H1 (cell line): ENCODE measurements around the gene PRKCZ. TPM values are rescaled to one million over a fixed set of nuclear protein-coding genes. Genes with fewer than 3 reads are reported as not detected.
A peak's percentile ranks its signal among the peaks of the same experiment; 100 is the strongest.

Experiments
- CTCF ChIA-PET: fragments of 300-600 bp; sonication (Branson Sonifier 250); formaldehyde crosslinking; loops from one replicate; lab custom pipeline; 2021; ENCODE audit not compliant: partially characterized antibody; lab: Charles Lee
- POLR2A ChIA-PET: fragments of 300-600 bp; sonication (Branson Sonifier 250); formaldehyde crosslinking; loops from one replicate; lab custom pipeline; 2021; ENCODE audit warnings: inconsistent platforms; ENCODE audit not compliant: partially characterized antibody; lab: Charles Lee
- DNase-seq, 2 experiments: peaks; one replicate each; pipeline versions ENCODE4 v3.0.0 to v3.0.0-alpha.2; 2010 to 2022; ENCODE audit warnings: low spot score in 2 of 2, low read depth in 1 of 2, mixed read lengths in 1 of 2
- FAIRE-seq: peaks from 2 replicates; lab custom pipeline; 2011; peaks lifted over from hg19 to GRCh38; lab: Jason Lieb, UNC
- H2AFZ ChIP-seq: 2 replicates; pipeline ENCODE4 v1.8.1; 2012; ENCODE audit warnings: low read length, inconsistent platforms
- H2AK5ac ChIP-seq: 2 replicates; pipeline ENCODE4 v1.6.1; 2013; ENCODE audit warnings: low read depth, low read length
- H2BK120ac ChIP-seq: replicated peaks from 2 replicates; pipeline ENCODE3; 2013; ENCODE audit warnings: low read depth, low read length, inconsistent platforms
- H2BK12ac ChIP-seq: 2 replicates; pipeline ENCODE4 v1.6.1; 2013; ENCODE audit warnings: low read depth, low read length
- H2BK15ac ChIP-seq: 2 replicates; pipeline ENCODE4 v1.6.1; 2013; ENCODE audit warnings: low read length
- H2BK20ac ChIP-seq: 2 replicates; pipeline ENCODE4 v1.6.1; 2013; ENCODE audit warnings: low read length
- H2BK5ac ChIP-seq: 2 replicates; pipeline ENCODE4 v1.6.1; 2013; ENCODE audit warnings: low read depth, low read length
- H3K14ac ChIP-seq: 2 replicates; pipeline ENCODE4 v1.6.1; 2013; ENCODE audit warnings: inconsistent platforms; ENCODE audit not compliant: insufficient read length
- H3K18ac ChIP-seq: 2 replicates; pipeline ENCODE4 v1.6.1; 2013; ENCODE audit warnings: low read length; ENCODE audit errors: extremely low read depth
- H3K23ac ChIP-seq: 2 replicates; pipeline ENCODE4 v1.6.1; 2013; ENCODE audit warnings: inconsistent platforms; ENCODE audit not compliant: insufficient read length
- H3K23me2 ChIP-seq: 2 replicates; pipeline ENCODE4 v1.6.1; 2013; ENCODE audit warnings: low read depth, low read length
- H3K27ac ChIP-seq: 2 replicates; pipeline ENCODE4 v1.6.1; 2011; ENCODE audit warnings: low read depth, low read length, inconsistent platforms
- H3K27me3 ChIP-seq, 4 experiments: replicated peaks in 1 of 4; 1 replicate in 1 of 4; 2 replicates in 3 of 4; pipeline versions ENCODE4 v1.6.1 to v1.8.1; 2011 to 2013; ENCODE audit warnings: low read length in 3 of 4, mild to moderate bottlenecking in 3 of 4, inconsistent platforms in 2 of 4, mixed read lengths in 2 of 4, moderate library complexity in 1 of 4; ENCODE audit not compliant: control insufficient read depth in 3 of 4, insufficient read depth in 3 of 4; ENCODE audit errors: extremely low read depth in 1 of 4
- H3K36me3 ChIP-seq, 4 experiments: 2 replicates each; pipeline versions ENCODE4 v1.6.1 to v1.8.1; 2011 to 2013; ENCODE audit warnings: mild to moderate bottlenecking in 4 of 4, low read length in 3 of 4, moderate library complexity in 2 of 4, control low read depth in 1 of 4, inconsistent platforms in 1 of 4; ENCODE audit not compliant: insufficient read depth in 4 of 4, control insufficient read depth in 2 of 4
- H3K4ac ChIP-seq: replicated peaks from 2 replicates; pipeline ENCODE3; 2013; ENCODE audit warnings: low read length, low read depth, mixed read lengths, inconsistent platforms; ENCODE audit not compliant: insufficient read length
- H3K4me1 ChIP-seq, 4 experiments: replicated peaks in 1 of 4; 1 replicate in 1 of 4; 2 replicates in 3 of 4; pipeline versions ENCODE4 v1.6.1 to v1.8.1; 2011 to 2013; ENCODE audit warnings: low read length in 3 of 4, inconsistent platforms in 2 of 4, mixed read lengths in 1 of 4; ENCODE audit not compliant: insufficient read depth in 4 of 4, control insufficient read depth in 3 of 4
- H3K4me2 ChIP-seq, 2 experiments: 2 replicates each; pipeline versions ENCODE4 v1.6.1 to v1.8.1; 2011 to 2013; ENCODE audit warnings: low read depth in 2 of 2, low read length in 2 of 2, control low read depth in 1 of 2, inconsistent platforms in 1 of 2, mild to moderate bottlenecking in 1 of 2; ENCODE audit not compliant: insufficient read depth in 1 of 2
- H3K4me3 ChIP-seq, 4 experiments: fragments of 200-600, 300-600 bp in 1 of 4; sonication (generic), shearing (Covaris generic), sonication (Bioruptor Twin) in 1 of 4; 2 replicates each; pipeline versions ENCODE4 v1.5.1 to v1.8.1; 2011 to 2016; ENCODE audit warnings: low read length in 4 of 4, low read depth in 3 of 4, control low read depth in 2 of 4, inconsistent platforms in 2 of 4, mild to moderate bottlenecking in 2 of 4, mixed read lengths in 1 of 4, moderate library complexity in 1 of 4; ENCODE audit not compliant: insufficient read depth in 2 of 4; ENCODE audit errors: extremely low read depth in 1 of 4
- H3K56ac ChIP-seq: replicated peaks from 2 replicates; pipeline ENCODE3; 2013; ENCODE audit warnings: low read depth, mild to moderate bottlenecking, mixed read lengths, low read length, inconsistent platforms; ENCODE audit not compliant: insufficient read length
- H3K79me1 ChIP-seq: 2 replicates; pipeline ENCODE4 v1.6.1; 2013; ENCODE audit warnings: low read depth, low read length, control low read depth
- H3K79me2 ChIP-seq, 2 experiments: 2 replicates each; pipeline versions ENCODE4 v1.6.1 to v1.8.1; 2012 to 2013; ENCODE audit warnings: low read length in 2 of 2, mild to moderate bottlenecking in 2 of 2, inconsistent platforms in 1 of 2; ENCODE audit not compliant: insufficient read depth in 2 of 2, control insufficient read depth in 1 of 2
- H3K9ac ChIP-seq, 4 experiments: replicated peaks in 1 of 4; 1 replicate in 1 of 4; 2 replicates in 3 of 4; pipeline versions ENCODE4 v1.6.1 to v1.8.1; 2011 to 2013; ENCODE audit warnings: low read depth in 3 of 4, low read length in 3 of 4, control low read depth in 2 of 4, mild to moderate bottlenecking in 2 of 4, moderate library complexity in 2 of 4, inconsistent platforms in 1 of 4; ENCODE audit errors: extremely low read depth in 1 of 4
- H3K9me3 ChIP-seq, 2 experiments: 2 replicates each; pipeline versions ENCODE4 v1.6.1 to v1.8.1; 2012 to 2013; ENCODE audit warnings: mild to moderate bottlenecking in 2 of 2, moderate library complexity in 2 of 2, control low read depth in 1 of 2, inconsistent platforms in 1 of 2, low read depth in 1 of 2, low read length in 1 of 2, mixed read lengths in 1 of 2; ENCODE audit not compliant: insufficient read depth in 2 of 2
- H4K20me1 ChIP-seq, 2 experiments: replicated peaks in 1 of 2; 2 replicates each; pipeline versions ENCODE3 to v1.8.1; 2011 to 2013; ENCODE audit warnings: inconsistent platforms in 2 of 2, low read length in 2 of 2, mild to moderate bottlenecking in 1 of 2; ENCODE audit not compliant: insufficient read depth in 2 of 2, control insufficient read depth in 1 of 2
- H4K5ac ChIP-seq: 2 replicates; pipeline ENCODE4 v1.6.1; 2013; ENCODE audit warnings: low read length, low read depth, mixed read lengths, inconsistent platforms; ENCODE audit not compliant: insufficient read length
- H4K8ac ChIP-seq: 2 replicates; pipeline ENCODE4 v1.8.0; 2013; ENCODE audit warnings: mild to moderate bottlenecking, moderate library complexity, low read length, inconsistent platforms; ENCODE audit not compliant: insufficient read depth; ENCODE audit errors: extremely low read depth
- H4K91ac ChIP-seq: replicated peaks from 2 replicates; pipeline ENCODE3; 2013; ENCODE audit warnings: low read length, mixed read lengths, inconsistent platforms; ENCODE audit not compliant: insufficient read length
- CHD2 ChIP-seq: IDR thresholded peaks from 2 replicates; pipeline ENCODE4 v1.6.1; 2012; ENCODE audit warnings: low read length, improper control_type of control experiment
- FOSL1 ChIP-seq: IDR thresholded peaks from 2 replicates; pipeline ENCODE4 v1.6.1; 2011; ENCODE audit warnings: mild to moderate bottlenecking, low read depth, low read length, moderate library complexity; ENCODE audit not compliant: insufficient read depth
- POLR2A ChIP-seq, 2 experiments: IDR thresholded peaks; 1 replicate in 1 of 2; 2 replicates in 1 of 2; pipeline ENCODE4 v1.6.1; 2011; ENCODE audit warnings: low read depth in 2 of 2, low read length in 2 of 2, mild to moderate bottlenecking in 2 of 2; ENCODE audit errors: control extremely low read depth in 1 of 2
- POLR2AphosphoS5 ChIP-seq: IDR thresholded peaks from 2 replicates; pipeline ENCODE4 v1.6.1; 2011; ENCODE audit warnings: low read depth, low read length
- RBBP5 ChIP-seq: IDR thresholded peaks from 2 replicates; pipeline ENCODE4 v1.7.1; 2012; ENCODE audit warnings: low read depth, mild to moderate bottlenecking, inconsistent platforms, low read length, moderate library complexity, borderline replicate concordance
- RFX5 ChIP-seq: IDR thresholded peaks from 2 replicates; pipeline ENCODE4 v1.6.1; 2011; ENCODE audit warnings: low read depth, low read length, improper control_type of control experiment, borderline replicate concordance
- SRF ChIP-seq: IDR thresholded peaks from 2 replicates; pipeline ENCODE4 v1.6.1; 2011; ENCODE audit warnings: mild to moderate bottlenecking, low read depth, low read length, moderate library complexity
- TAF7 ChIP-seq: optimal IDR thresholded peaks from 2 replicates; pipeline ENCODE3; 2011; ENCODE audit warnings: low read depth, mild to moderate bottlenecking, inconsistent platforms, low read length, moderate library complexity, borderline replicate concordance
- TEAD4 ChIP-seq: IDR thresholded peaks from 2 replicates; pipeline ENCODE4 v1.6.1; 2012; ENCODE audit warnings: low read depth, low read length, inconsistent platforms, mixed read lengths
- USF2 ChIP-seq: IDR thresholded peaks from 2 replicates; pipeline ENCODE4 v1.6.1; 2011; ENCODE audit warnings: low read length, improper control_type of control experiment
- WGBS, 2 experiments: shearing (Covaris generic) in 1 of 2; methylation state at CpG; one replicate each; pipeline versions ENCODE4 v1.1.6 to v1.1.7; 2013 to 2015; ENCODE audit warnings: low lambda C conversion rate in 2 of 2, mixed read lengths in 2 of 2, inconsistent platforms in 1 of 2, low coverage in 1 of 2, missing lambda C conversion rate in 1 of 2; ENCODE audit not compliant: insufficient replicate concordance in 2 of 2, insufficient coverage in 1 of 2, insufficient read length in 1 of 2; ENCODE audit errors: extremely low coverage in 1 of 2, missing lambda C conversion rate in 1 of 2; 5-methylcytosine and 5-hydroxymethylcytosine counted together
- polyA plus RNA-seq, 7 experiments: library from polyadenylated mRNA; depleted of rRNA in 3 of 7; stranded (reverse) in 5 of 7; unstranded in 2 of 7; fragments of >200 nt in 5 of 7; fragments of 200-250 nt in 2 of 7; gene quantifications; 1 replicate in 5 of 7; 2 replicates in 1 of 7; 4 replicates in 1 of 7; pipeline versions ENCODE4 v1.2.1 to v1.2.3, GENCODE V29; 2011 to 2013; ENCODE audit warnings: missing spikeins in 2 of 7, mixed read lengths in 2 of 7
- total RNA-seq: library from RNA; stranded (reverse); fragmentation: NEBNext Ultra II Directional; extraction: Animal tissue kit (Norgen Biotek cat#: 25700); gene quantifications from 2 replicates; pipeline ENCODE4 v1.2.1, GENCODE V29; 2021

PRKCZ gene
- total and polyA plus RNA-seq, 2 of the 8 experiments (the other 6 are each of a cell fraction or from before 2014, with no cell fraction given), result 37.4 to 45.1 TPM

DNA sequence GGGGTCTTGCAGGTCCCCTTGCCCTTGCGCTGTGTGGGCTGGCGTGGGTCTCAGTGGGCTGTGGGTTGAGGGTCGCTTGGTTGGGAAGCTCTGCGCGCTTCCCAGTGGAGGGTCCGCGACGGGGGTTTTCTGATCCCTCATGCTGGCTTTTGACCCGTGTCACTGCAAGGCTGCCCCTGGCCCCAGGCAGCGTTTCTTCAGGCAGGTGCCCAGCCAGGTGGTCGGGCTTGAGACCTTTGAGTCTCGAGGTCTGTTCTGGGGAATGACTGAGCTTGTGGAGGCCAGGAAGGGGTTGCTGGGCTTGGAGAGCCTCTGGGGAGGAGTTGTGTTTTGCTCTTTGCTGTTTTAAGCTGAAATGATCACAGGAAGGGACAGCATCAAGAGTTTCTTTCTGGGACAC, 183.3 kb downstream of the PRKCZ start:
- FAIRE-seq, result no peak
- H2AFZ ChIP-seq, result no peak overlapping the region
- H3K23ac ChIP-seq, result no peak overlapping the region
- H2BK120ac ChIP-seq, result no peak overlapping the region
- H3K56ac ChIP-seq, result no peak overlapping the region
- H4K20me1 ChIP-seq, result peaks cover 70 to 79% of the 10 kb centered on the region in 2 experiments
- peaks cover 22% of the 10 kb centered on the region for H3K79me1 ChIP-seq
- no peak for TF ChIP-seq USF2
- no peak for TF ChIP-seq RBBP5
- no peak for TF ChIP-seq SRF
- no peak for TF ChIP-seq POLR2A (IDR thresholded peaks at IDR 0.05; ENCODE audit: control extremely low read depth in 1 of 2, low read depth in 2 of 2, low read length in 2 of 2)
- no peak for TF ChIP-seq FOSL1
- TF ChIP-seq CHD2, result no peak
- TF ChIP-seq TAF7, result no peak
- no peak for TF ChIP-seq TEAD4
- TF ChIP-seq POLR2AphosphoS5, result no peak
- no peak for TF ChIP-seq RFX5
- no peak overlapping the region for H3K4me3 ChIP-seq
- no peak overlapping the region for H4K91ac ChIP-seq
- no peak overlapping the region for H2BK15ac ChIP-seq
- no peaks in the 10 kb centered on the region for H3K36me3 ChIP-seq
- H3K4me1 ChIP-seq, result peaks cover 0 to 46% (median 30%) of the 10 kb centered on the region in 4 experiments; a peak in 6 of 7 replicates
- peaks cover 19% of the 10 kb centered on the region for H3K23me2 ChIP-seq
- H3K27me3 ChIP-seq, result no peaks in the 10 kb centered on the region
- no peaks in the 10 kb centered on the region for H3K9me3 ChIP-seq
- DNase-seq, result no peak
- no peak overlapping the region for H3K4ac ChIP-seq
- H2BK20ac ChIP-seq, result no peak overlapping the region
- CTCF ChIA-PET, result interaction anchor here (0.6 to 3.2 kb wide), 20 partner anchors 10 to 149 kb away, joined by 3 to 17 read pairs (median 4); partner anchors contain the start of gene FAAP20
- POLR2A ChIA-PET, result interaction anchor here (0.6 to 4.3 kb wide), 12 partner anchors 9 to 148 kb away, joined by 3 to 19 read pairs (median 3); partner anchors contain the start of gene FAAP20
- no peak overlapping the region for H2BK12ac ChIP-seq
- H3K18ac ChIP-seq, result no peak overlapping the region
- H3K9ac ChIP-seq, result no peak overlapping the region
- no peak overlapping the region for H2BK5ac ChIP-seq
- H3K79me2 ChIP-seq, result peaks cover 75 to 99% of the 10 kb centered on the region in 2 experiments
- no peak overlapping the region for H3K14ac ChIP-seq
- H3K27ac ChIP-seq, result no peak overlapping the region
- H2AK5ac ChIP-seq, result no peak overlapping the region
- H4K5ac ChIP-seq, result no peak overlapping the region
- peak overlapping the region; percentile 32; the same call in 1 of the 2 replicates for H4K8ac ChIP-seq
- no peak overlapping the region; a peak in 1 of 4 replicates for H3K4me2 ChIP-seq
- WGBS, 2 experiments, result 81% methylated on average over 12 of the region's 12 CpGs; no CpG with 5 or more reads in 1 of the 2 experiments
